Posterior cingulate gyrus (tissue), 11 donors: ENCODE data around the gene EVPLL.
"Not testable (repeated sequence)": the region's sequence is repeated elsewhere in the genome, so short reads cannot be mapped to it uniquely, and the experiment has no call there.

ENCODE experiments used
- DNase-seq, 10 donors: peaks; one replicate each; pipeline versions ENCODE4 v3.0.0 to v3.0.0-alpha.2; 2020 to 2021; ENCODE audit warnings: mixed read lengths in 3 of 10
- intact Hi-C: fragments of 100-400 bp; cut with DNase I; formaldehyde crosslinking; loops from one replicate; pipeline ENCODE4 v1.15.1; 2023

Gene EVPLL

DNA sequence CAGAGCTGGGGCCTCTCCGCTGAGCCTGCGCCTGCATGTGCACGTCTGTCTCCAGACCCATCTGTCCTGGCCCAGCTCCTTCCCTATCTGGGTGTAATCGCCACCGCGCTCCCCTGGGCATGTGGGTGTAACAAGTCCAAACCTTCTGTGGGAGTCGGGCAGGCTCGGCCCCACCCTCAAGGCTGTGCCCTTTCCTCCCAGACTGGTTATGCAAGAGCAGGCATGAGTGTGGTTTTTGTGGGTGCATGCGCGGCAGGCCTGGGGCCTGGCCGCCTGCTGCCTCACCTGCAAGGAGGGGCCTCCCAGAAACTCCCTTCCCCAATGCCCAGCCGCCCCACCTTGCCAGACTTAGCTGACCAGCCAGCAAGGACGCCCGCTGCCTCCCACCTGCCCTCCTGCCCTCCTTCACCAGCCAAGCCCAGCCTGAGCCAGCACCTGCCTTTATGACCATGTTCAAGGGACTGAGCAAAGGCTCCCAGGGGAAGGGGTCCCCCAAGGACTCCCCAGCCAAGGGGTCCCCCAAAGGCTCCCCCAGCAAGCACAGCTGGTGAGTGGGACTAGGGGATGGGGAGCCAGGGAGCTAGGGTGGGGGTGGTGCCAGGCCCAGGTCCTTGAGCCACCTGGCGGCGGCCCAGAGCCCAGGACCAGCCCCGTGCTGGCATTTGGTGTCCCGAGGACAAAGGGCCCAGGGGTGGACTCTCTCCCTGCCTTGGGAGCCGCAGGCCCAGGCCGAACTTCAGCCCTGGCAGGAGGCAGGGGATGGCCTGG lies at the start of gene EVPLL:
Gene EVPLL, plus strand, starts transcription at position 342 of the 768 bp plus-strand sequence. CDS start 3,160 bp downstream, outside the sequence.
- intact Hi-C loops: no loop called here
- DNase-seq: peak in 2 of 10 donors; percentile 78 to 82

- intact Hi-C loops: no loop called here
- peak in 2 of 10 donors; percentile 55 to 58 for DNase-seq
Measured at GRCh38 chr17:18328643-18329204, 48.9 kb upstream of the EVPLL start.

- intact Hi-C loops: no loop called here
- no peak for DNase-seq
Measured at GRCh38 chr17:18331879-18332278, 45.7 kb upstream of the EVPLL start.

DNA sequence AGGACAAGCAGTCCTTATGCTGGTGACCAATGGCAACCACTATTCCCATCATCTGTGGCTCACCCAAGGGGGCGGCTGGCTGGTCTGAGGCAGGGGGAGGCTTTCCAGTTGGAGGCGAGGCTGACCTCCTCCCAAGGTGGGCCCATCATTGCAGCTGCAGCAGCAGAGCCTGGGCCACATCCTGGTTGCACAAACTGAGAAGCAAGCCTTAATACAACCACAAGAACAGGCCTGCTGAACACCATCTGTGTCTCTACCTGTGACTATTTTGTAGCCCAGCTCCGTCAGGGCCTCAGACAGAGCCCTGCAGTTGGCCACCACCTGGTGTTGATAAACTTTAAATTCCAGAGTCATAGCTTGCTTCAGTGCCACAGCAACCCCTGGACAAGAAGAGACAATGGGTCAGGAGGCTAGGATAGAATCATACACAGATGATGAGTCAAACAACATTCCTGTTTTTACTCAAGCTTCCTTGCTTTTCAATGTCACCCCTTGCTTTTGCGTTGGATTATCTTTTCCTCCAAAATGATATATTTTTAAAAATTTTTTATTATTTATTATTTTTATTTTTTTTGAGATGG lies 44.6 kb upstream of the EVPLL start:
- DNase-seq: peak in 2 of 10 donors; percentile 33 to 41
- intact Hi-C loops: no loop called here

DNA sequence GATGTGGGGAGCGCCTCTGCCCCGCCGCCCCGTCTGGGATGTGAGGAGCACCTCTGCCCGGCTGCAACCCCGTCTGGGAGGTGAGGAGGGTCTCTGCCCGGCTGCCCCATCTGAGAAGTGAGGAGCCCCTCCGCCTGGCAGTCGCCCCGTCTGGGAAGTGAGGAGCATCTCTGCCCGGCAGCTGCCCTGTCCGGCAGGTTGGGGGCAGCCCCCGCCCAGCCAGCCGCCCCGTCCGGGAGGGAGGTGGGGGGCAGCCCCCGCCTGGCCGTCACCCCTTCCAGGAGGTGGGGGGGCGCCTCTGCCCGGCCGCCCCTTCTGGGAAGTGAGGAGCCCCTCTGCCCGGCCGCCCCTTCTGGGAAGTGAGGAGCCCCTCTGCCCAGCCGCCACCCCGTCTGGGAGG lies 39.4 kb upstream of the EVPLL start:
- DNase-seq, intact Hi-C loops: not testable (repeated sequence)

DNA sequence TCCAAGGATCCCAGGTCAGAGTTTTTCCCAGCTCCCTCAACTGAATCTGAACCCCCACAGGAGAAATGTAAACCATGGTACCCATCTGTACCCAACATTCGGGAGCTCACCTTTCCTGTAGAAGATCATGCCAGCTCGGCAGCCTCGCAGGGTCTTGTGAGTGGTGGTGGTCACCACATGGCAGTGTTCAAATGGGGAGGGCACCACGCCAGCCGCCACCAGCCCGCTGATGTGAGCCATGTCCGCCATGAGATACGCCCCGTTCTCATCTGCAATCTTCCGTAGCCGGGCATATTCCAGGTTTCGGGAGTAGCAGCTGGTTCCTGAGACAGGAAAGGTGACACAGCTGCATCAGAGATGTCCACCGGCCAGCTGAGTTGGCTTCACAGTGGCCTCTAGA lies 37.6 kb upstream of the EVPLL start:
- DNase-seq: no peak
- intact Hi-C loops: no loop called here

DNA sequence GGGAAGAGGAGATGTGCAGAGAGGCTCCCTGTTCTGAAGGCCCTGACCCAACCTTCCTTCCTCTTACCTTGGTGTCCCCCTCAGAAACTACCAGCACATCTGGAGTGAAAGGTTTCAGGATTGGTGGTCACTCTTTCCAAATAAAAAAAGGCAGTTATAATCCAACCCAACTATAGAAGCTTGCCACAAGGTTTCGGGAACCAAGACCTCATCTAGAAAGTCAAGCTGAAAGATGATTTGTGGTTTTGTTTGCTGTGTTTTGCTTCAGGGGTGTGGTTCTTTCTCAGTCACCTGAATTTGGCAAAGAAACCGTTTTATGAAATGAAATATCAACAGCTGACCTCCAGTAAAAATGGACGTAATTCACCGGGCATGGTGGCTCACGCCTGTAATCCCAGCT lies 33.6 kb upstream of the EVPLL start:
- DNase-seq: no peak
- intact Hi-C loops: no loop called here

- DNase-seq: peak in 2 of 10 donors; percentile 50 to 59
- intact Hi-C loops: no loop called here
Measured at GRCh38 chr17:18353541-18353940, 24.0 kb upstream of the EVPLL start.

- intact Hi-C loops: no loop called here
- DNase-seq: peak in 2 of 10 donors; percentile 27 to 56
Measured at GRCh38 chr17:18356624-18357023, 21.0 kb upstream of the EVPLL start.

GRCh38 chr17:18360518-18360917 lies 17.1 kb upstream of the EVPLL start:
- intact Hi-C loops: loop anchor here (5.0 kb wide), 1 partner anchor 43 kb away; the partner anchor contains the start of gene SMCR8
- DNase-seq: peak in 2 of 10 donors; percentile 9 to 34

DNA sequence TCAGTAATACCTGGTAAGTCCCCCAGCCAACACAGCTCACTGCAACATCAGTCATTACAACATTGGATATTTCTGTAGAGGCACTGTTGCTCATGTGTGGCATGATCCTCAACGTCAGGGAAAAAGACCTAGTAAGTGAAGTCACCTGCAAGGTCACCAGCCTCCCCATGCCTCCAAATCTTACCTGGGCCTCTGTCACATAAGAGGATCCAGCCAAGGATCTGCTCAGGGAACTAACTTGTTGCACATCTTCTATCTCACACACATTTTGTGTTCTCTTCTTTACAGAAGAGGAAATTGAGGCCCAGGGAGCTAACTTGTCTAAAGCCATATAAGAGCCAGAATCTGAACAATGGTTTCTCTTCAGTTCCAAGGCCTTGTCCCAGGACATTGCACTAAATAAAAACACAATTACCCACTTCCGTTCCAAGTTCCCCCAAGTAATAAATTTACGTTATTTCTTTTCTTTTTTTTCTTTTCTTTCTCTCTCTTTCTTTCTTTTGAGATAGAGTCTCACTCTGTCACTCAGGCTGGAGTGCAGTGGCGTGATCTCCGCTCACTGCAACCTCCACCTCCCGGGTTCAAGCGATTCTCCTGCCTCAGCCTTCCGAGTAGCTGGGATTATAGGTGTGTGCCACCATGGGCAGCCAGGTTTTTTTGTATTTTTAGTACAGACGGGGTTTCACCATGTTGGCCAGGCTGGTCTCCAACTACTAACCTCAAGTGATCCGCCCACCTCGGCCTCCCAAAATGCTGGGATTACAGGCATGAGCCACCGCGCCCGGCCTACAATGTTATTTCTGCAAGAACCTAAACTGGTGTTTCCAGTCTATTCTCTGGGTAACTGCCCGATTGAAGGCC lies 15.5 kb upstream of the EVPLL start:
- peak in 2 of 10 donors; percentile 8 to 9 for DNase-seq

GRCh38 chr17:18362698-18363100 lies 14.9 kb upstream of the EVPLL start:
- peak; percentile 67 to 98 (median 88) for DNase-seq
- intact Hi-C loops: loop anchor here (5.0 kb wide), 1 partner anchor 45 kb away; the partner anchor contains the start of gene SMCR8

More for the DNA sequence above, 15.5 kb upstream of the EVPLL start:
- intact Hi-C loops: loop anchor here (5.0 kb wide), 1 partner anchor 45 kb away; the partner anchor contains the start of gene SMCR8

DNA sequence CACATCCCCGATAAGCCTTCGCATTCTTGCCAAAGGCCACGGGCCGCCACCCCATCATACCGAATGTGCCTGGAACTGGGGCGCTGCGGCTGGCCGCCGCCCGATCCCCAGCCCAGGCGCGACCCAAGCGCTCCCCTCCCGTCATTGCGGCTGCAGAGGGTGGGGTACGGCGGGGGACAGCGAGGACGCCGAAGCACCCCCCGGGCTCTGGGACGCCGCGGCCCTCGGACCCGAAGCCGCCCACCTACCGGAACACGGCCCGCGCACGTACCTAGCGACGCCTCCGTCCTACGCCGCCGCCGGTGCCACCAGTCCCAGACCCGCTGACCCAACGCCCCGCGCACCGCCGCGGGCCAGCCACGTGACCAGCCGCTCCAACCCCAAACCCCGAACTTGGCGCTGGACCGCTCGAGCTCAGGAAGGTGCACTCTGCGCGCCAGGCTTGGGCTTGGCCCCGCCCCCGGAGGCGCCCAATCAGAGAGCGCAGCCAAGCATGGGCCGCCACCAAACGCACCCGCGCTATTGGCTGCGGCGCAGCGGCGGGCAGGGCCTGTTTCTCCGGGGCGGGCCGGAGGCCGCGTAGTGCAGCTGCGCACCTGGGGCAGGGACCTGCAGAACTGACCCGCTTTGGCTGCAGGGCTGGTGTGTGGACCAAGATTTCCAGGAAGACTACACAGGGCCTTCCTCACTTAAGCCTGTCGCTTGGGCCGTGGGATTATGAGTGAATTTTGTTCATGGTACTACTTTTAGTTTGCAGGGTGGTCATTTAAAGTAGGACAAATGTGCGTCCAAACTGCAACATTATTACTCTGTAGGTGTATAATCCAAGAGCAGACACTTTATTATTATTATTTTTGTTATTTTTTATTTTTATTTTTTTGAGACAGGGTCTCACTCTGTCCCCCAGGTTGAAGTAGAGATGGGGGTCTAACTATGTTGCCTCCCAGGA lies 14.2 kb upstream of the EVPLL start, which contains the start of gene SHMT1:
Gene SHMT1, minus strand, starts transcription at position 450 of the 949 bp plus-strand sequence. CDS start 7,569 bp downstream, outside the sequence.
- DNase-seq: peak; percentile 89 to 99 (median 94)
- intact Hi-C loops: loop anchor here (5.0 kb wide), 1 partner anchor 46 kb away; the partner anchor contains the start of gene SMCR8

DNA sequence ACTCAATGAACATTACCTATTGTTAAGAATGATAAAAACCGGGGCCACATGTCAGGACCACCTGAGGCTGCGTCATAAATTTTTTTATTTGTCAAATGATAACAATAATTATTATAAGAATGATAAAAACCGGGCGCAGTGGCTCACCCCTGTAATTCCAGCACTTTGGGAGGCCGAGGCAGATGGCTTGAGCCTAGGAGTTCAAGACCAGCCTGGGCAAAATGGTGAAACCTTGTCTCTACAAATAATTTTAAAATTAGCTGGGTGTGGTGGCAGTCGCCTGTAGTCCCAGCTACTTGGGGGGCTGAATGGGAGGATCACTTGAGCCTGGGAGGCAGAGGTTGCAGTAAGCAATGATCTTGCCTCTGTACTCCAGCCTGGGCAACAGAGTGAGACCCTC lies 13.4 kb upstream of the EVPLL start:
- intact Hi-C loops: loop anchor here (5.0 kb wide), 1 partner anchor 47 kb away; the partner anchor contains the start of gene SMCR8

DNA sequence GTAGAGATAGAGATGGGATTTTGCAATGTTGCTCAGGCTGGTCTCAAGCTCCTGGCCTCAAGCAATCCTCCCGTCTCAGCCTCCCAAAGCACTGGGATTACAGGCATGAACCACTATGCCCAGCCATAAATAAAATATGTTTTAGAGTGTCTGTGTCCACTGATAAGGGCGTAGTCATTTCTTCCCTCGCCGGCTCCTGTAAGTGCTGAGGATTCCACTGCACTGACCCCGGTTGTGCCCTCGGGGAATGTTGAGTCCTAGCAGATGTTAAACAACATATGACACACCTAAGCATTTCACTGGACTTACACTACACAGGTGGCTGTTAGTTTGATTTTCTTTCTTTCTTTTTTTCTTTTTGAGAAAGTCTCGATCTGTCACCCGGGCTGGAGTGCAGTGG lies 8.6 kb upstream of the EVPLL start:
- intact Hi-C loops: no loop called here
- peak in 2 of 10 donors; percentile 2 to 23 for DNase-seq

More for the DNA sequence above, 13.4 kb upstream of the EVPLL start:
- peak in 2 of 10 donors; percentile 51 to 52 for DNase-seq

DNA sequence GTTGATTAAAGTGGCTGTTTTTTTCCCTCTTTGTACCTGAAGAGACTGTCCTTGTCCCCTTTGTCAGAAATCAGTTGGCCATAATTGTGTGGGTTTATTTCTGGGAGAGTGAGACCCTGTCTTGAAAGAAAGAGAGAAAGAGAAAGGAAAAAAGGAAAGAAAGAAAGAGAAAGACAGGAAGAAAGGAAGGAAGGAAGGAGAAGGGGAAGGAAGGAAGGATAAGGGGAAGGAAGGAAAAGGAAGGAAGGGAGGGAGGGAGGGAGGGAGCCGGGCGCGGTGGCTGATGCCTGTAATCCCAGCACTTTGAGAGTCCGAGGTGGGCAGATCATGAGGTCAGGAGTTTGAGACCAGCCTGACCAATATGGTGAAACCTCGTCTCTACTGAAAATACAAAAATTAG lies 6.8 kb upstream of the EVPLL start:
- peak in 2 of 10 donors; percentile 8 to 16 for DNase-seq
- intact Hi-C loops: no loop called here

DNA sequence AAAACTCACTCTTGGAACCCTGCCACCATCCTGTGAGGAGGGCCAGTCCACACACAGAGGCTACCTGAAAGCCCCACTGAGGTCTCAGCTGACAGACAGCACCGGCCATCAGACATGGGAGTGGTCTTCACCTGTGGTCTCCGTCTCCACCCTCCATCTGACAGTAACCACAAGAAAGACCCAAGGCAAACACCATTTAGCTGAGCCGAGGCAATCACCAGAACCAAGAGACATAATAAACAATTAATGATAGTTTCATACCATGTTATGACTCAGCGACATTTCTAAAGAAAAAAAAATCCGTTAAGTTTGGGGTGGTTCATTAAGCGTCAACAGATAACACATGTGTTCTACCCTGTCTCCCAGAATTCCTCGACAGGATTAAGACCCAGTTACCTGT lies 6.1 kb upstream of the EVPLL start:
- intact Hi-C loops: no loop called here
- DNase-seq: peak in 2 of 10 donors; percentile 5 to 28

GRCh38 chr17:18373181-18373580 lies 4.4 kb upstream of the EVPLL start:
- intact Hi-C loops: not testable (repeated sequence)
- peak in 1 of 10 donors; percentile 12 for DNase-seq

GRCh38 chr17:18374216-18374615 lies 3.4 kb upstream of the EVPLL start:
- peak in 2 of 10 donors; percentile 3 to 21 for DNase-seq
- intact Hi-C loops: no loop called here
